MCF 10A (cell line): ENCODE data around the gene CPEB2. TPM values are rescaled to one million over a fixed set of nuclear protein-coding genes. Genes with fewer than 3 reads are reported as not detected.

ENCODE experiments used
- BruUV-seq: library from RNA; stranded (reverse); fragments of 400-500 nt; replicated peaks from 2 replicates; lab custom pipeline; 2021; lab: Mats Ljungman, UMichigan
- CTCF ChIA-PET: fragments of 300-600 bp; sonication (Branson Sonifier 250); formaldehyde crosslinking; extraction: SDS; loops from one replicate; lab custom pipeline; 2021; ENCODE audit warnings: antibody characterized with exemption, inconsistent platforms; lab: Yijun Ruan, JAX
- POLR2A ChIA-PET: fragments of 300-600, 350-650 bp; sonication (Branson Sonifier 250); formaldehyde crosslinking; extraction: SDS; loops from one replicate; lab custom pipeline; 2020; ENCODE audit warnings: antibody characterized with exemption, inconsistent platforms; lab: Yijun Ruan, JAX
- DNase-seq: peaks from one replicate; pipeline ENCODE4 v3.0.0-alpha.2; 2018; ENCODE audit not compliant: unreplicated experiment
- H3K27ac Mint-ChIP-seq: one replicate; pipeline ENCODE4 v1.8.0; 2022; ENCODE audit warnings: mild to moderate bottlenecking, low read depth, mixed read lengths; ENCODE audit not compliant: unreplicated experiment
- H3K27me3 Mint-ChIP-seq: one replicate; pipeline ENCODE4 v1.8.0; 2022; ENCODE audit warnings: mixed read lengths; ENCODE audit not compliant: insufficient read depth, unreplicated experiment
- H3K36me3 Mint-ChIP-seq: one replicate; pipeline ENCODE4 v1.8.0; 2022; ENCODE audit warnings: mild to moderate bottlenecking, moderate library complexity, mixed read lengths; ENCODE audit not compliant: insufficient read depth, unreplicated experiment
- H3K4me1 Mint-ChIP-seq: one replicate; pipeline ENCODE4 v1.8.0; 2022; ENCODE audit warnings: mixed read lengths; ENCODE audit not compliant: insufficient read depth, unreplicated experiment
- H3K4me3 Mint-ChIP-seq: one replicate; pipeline ENCODE4 v1.8.0; 2022; ENCODE audit warnings: mild to moderate bottlenecking, moderate library complexity, mixed read lengths; ENCODE audit not compliant: unreplicated experiment
- H3K9me3 Mint-ChIP-seq: one replicate; pipeline ENCODE4 v1.8.0; 2022; ENCODE audit warnings: mixed read lengths; ENCODE audit not compliant: unreplicated experiment
- intact Hi-C: fragments of 100-400 bp; cut with micrococcal nuclease; formaldehyde crosslinking; loops from 2 replicates; pipeline ENCODE4 v1.14.1; 2022
- total RNA-seq: library from RNA; stranded (reverse); gene quantifications from 2 replicates; pipeline ENCODE4 v1.2.3, GENCODE V29; 2022
- TF ChIP-seq, protein P1 (sequence below): fragments of 200-600 bp; IDR thresholded peaks from one replicate; pipeline ENCODE4 v1.8.0; 2022; ENCODE audit warnings: antibody characterized with exemption, mild to moderate bottlenecking; ENCODE audit not compliant: unreplicated experiment

The CPEB2 gene
- total RNA-seq, 1 experiment from 2014 or later, result 13.8 TPM

DNA sequence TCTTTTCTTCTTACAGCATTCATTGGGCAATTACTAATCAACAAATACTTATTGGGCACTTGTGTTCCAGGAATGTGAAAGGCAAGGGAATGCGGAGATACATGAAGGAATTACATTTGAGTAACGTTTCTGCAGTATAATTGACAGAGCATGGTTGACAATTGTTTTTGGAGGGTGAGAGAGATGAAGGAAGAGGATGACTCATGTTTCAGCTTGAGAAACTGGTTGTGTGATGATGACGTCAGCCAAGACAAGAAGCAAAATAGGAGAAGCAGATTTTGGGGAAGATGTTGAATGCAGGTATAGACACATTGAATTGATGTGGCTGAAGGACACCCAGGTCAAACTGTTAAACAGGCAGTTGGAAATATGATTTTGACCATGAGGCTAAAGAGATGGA, 8.0 kb upstream of the CPEB2 start:
- intact Hi-C loops, result no loop called here
- H3K4me1 Mint-ChIP-seq, result peaks cover 12% of the 10 kb centered on the region
- no peaks in the 10 kb centered on the region for H3K27me3 Mint-ChIP-seq
- ChIA-PET POLR2A (interaction anchor here (0.6 to 1.1 kb wide), 2 partner anchors 10 to 1075 kb away, joined by 3 to 9 read pairs; no protein-coding TSS in a partner anchor), CTCF (interaction anchor here (0.6 to 0.8 kb wide), 2 partner anchors 16 to 672 kb away, joined by 3 to 4 read pairs; no protein-coding TSS in a partner anchor)
- DNase-seq, result peak; percentile 77
- no peak overlapping the region for H3K4me3 Mint-ChIP-seq
- H3K36me3 Mint-ChIP-seq, result peaks cover 6% of the 10 kb centered on the region
- no peak overlapping the region for H3K27ac Mint-ChIP-seq
- H3K9me3 Mint-ChIP-seq, result no peaks in the 10 kb centered on the region
- TF ChIP-seq, protein P1, sequence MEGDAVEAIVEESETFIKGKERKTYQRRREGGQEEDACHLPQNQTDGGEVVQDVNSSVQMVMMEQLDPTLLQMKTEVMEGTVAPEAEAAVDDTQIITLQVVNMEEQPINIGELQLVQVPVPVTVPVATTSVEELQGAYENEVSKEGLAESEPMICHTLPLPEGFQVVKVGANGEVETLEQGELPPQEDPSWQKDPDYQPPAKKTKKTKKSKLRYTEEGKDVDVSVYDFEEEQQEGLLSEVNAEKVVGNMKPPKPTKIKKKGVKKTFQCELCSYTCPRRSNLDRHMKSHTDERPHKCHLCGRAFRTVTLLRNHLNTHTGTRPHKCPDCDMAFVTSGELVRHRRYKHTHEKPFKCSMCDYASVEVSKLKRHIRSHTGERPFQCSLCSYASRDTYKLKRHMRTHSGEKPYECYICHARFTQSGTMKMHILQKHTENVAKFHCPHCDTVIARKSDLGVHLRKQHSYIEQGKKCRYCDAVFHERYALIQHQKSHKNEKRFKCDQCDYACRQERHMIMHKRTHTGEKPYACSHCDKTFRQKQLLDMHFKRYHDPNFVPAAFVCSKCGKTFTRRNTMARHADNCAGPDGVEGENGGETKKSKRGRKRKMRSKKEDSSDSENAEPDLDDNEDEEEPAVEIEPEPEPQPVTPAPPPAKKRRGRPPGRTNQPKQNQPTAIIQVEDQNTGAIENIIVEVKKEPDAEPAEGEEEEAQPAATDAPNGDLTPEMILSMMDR, result no peak
- no TSS peak for BruUV-seq

DNA sequence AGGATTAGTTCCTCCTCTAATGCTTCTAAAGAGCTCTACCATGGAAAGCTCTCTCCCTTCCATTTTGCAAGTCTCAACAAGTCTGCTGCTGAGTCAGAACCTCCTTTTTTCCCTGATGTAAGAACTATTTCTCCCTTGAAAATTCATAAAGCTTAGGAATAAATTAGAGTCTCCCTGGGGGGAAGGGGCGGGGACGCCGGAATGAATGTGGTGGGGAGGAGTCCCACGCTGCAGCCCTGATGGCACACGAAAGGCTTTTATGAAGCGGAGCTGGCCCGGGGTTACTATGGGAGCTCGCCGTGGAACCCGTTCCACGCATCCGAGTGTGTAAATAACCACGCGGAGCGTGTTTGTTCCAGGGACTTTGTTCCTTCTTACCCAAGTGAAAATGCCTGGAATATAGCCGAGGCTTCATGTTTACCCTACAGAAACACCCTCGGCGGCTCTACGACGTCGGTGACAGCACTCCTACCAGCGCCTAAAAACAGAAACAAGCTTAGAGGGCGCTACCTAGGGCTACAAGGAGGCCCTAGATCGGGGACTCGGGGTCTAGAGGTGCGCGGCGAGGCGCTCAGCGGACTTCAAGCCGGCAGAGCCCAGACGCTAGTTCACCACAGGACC, 923 bp upstream of the CPEB2 start:
- ChIA-PET POLR2A (interaction anchor here (0.6 to 3.5 kb wide), 49 partner anchors 10 to 1374 kb away, joined by 3 to 23 read pairs (median 4); partner anchors contain the start of gene BOD1L1), CTCF (interaction anchor here (0.8 to 1.2 kb wide), 4 partner anchors 106 to 1347 kb away, joined by 3 to 7 read pairs (median 3); no protein-coding TSS in a partner anchor)
- DNase-seq, result peak; percentile 93
- intact Hi-C loops, result loop anchor here (5.0 to 10.0 kb wide), 8 partner anchors 84 to 1377 kb away; partner anchors contain the start of gene BOD1L1
- Mint-ChIP-seq H3K27ac (peak overlapping the region; percentile 95), H3K4me1 (peaks cover 7% of the 10 kb centered on the region), H3K36me3 (no peaks in the 10 kb centered on the region), H3K9me3 (no peaks in the 10 kb centered on the region), H3K4me3 (peak overlapping the region; percentile 89), H3K27me3 (no peaks in the 10 kb centered on the region)
- TF ChIP-seq, protein P1, result no peak
- BruUV-seq, result no TSS peak

DNA sequence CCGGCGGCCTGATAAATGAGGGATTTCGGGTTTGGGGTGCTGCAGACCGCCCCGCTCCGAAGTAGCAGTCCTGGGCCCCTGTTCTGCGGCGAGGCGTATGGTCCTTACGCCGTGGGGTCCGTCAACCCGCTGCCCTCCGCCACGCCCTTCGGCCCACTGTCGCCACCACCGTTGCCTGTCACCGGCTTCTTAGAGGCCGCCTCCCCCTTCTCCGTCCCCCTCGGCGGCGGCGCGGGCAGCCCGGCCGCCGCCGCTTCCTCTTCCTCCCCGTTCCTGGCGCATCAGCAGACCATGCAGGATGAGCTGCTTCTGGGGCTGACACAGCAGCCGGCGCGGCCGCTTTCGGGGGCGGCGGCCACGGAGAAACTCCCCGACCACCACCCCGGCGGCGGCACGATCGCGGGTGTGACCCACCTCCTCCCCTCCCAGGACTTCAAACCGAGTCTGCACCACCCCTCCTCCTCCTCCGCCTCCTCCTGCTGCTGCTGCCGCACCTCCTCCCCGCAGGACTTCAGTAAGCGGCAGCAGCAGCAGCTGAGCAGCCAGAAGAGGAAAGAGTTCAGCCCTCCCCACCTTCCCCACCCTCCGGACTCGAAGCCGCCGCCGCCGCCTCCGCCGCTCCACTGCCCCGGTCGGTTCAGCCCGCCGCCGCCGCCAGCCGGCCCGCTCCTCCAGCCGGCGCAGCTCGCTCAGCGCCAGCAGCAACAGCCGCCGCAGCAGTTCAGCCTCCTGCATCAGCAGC, 549 bp downstream of the CPEB2 start:
- H3K4me3 Mint-ChIP-seq, result peak overlapping the region; percentile 89
- peak; percentile 66 for DNase-seq
- TF ChIP-seq, protein P1, result no peak
- CTCF ChIA-PET, result interaction anchor here (0.6 to 0.7 kb wide), 2 partner anchors 159 to 1099 kb away, joined by 3 read pairs; no protein-coding TSS in a partner anchor
- peaks cover 1% of the 10 kb centered on the region for H3K36me3 Mint-ChIP-seq
- intact Hi-C loops, result loop anchor here (1.0 to 10.0 kb wide), 11 partner anchors 86 to 1378 kb away; partner anchors contain the start of gene BOD1L1
- no peaks in the 10 kb centered on the region for H3K9me3 Mint-ChIP-seq
- BruUV-seq, result no TSS peak
- peak overlapping the region; percentile 95 for H3K27ac Mint-ChIP-seq
- POLR2A ChIA-PET, result interaction anchor here (0.6 to 3.1 kb wide), 32 partner anchors 10 to 1375 kb away, joined by 3 to 17 read pairs (median 3); partner anchors contain the start of gene BOD1L1
- no peaks in the 10 kb centered on the region for H3K27me3 Mint-ChIP-seq
- peaks cover 7% of the 10 kb centered on the region for H3K4me1 Mint-ChIP-seq
